Uterus (tissue), 2 donors: ENCODE data around the gene MLPH.

Experiments used
- CTCF ChIP-seq, 4 experiments: fragments of 200-600 bp in 2 of 4; fragments of 450-650 bp in 2 of 4; sonication (generic) in 2 of 4; IDR thresholded peaks; one replicate each; pipeline ENCODE4 v1.5.1; 2016 to 2019; ENCODE audit warnings: antibody characterized with exemption in 4 of 4, mild to moderate bottlenecking in 2 of 4, moderate library complexity in 1 of 4
- POLR2A ChIP-seq, 2 donors: fragments of 450-650 bp; IDR thresholded peaks; one replicate each; pipeline ENCODE4 v1.6.1; 2016; ENCODE audit warnings: antibody characterized with exemption in 2 of 2, mild to moderate bottlenecking in 1 of 2, moderate library complexity in 1 of 2

GRCh38 chr2:237551071-237551574, 64.1 kb downstream of the MLPH start:
- TF ChIP-seq CTCF (IDR thresholded peaks at IDR 0.05) (no peak), POLR2A (IDR thresholded peaks at IDR 0.05) (no peak)
